ENCODE measurements around the gene NNT. TPM values are rescaled to one million over a fixed set of nuclear protein-coding genes. Genes with fewer than 3 reads are reported as not detected.
"Not testable (repeated sequence)": the region's sequence is repeated elsewhere in the genome, so short reads cannot be mapped to it uniquely, and the experiment has no call there.

NNT gene
- total RNA-seq, 1 donor from 2014 or later, result 80.4 TPM

DNA sequence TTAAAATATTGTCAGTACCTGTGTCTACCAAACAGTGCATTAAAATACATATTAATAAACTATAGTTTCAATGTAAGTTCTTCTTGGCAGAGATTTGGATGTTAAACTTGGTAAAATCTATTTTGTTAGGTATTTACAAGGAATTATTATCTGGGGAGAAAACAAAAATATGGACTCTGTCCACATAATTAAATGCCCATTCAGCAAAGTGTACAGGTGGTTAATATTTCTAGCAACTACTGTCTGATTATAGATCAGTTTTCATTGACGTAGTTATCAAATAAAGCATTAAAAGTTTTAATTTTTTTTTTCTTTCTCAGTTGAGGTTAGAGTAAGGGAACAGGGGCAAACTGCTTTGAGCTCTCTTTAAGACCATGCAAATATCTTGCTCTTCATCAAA is 88.9 kb downstream of the NNT start:
- peaks cover 9% of the 10 kb centered on the region for H3K9me3 Mint-ChIP-seq
- TF ChIP-seq, protein P1, sequence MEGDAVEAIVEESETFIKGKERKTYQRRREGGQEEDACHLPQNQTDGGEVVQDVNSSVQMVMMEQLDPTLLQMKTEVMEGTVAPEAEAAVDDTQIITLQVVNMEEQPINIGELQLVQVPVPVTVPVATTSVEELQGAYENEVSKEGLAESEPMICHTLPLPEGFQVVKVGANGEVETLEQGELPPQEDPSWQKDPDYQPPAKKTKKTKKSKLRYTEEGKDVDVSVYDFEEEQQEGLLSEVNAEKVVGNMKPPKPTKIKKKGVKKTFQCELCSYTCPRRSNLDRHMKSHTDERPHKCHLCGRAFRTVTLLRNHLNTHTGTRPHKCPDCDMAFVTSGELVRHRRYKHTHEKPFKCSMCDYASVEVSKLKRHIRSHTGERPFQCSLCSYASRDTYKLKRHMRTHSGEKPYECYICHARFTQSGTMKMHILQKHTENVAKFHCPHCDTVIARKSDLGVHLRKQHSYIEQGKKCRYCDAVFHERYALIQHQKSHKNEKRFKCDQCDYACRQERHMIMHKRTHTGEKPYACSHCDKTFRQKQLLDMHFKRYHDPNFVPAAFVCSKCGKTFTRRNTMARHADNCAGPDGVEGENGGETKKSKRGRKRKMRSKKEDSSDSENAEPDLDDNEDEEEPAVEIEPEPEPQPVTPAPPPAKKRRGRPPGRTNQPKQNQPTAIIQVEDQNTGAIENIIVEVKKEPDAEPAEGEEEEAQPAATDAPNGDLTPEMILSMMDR (conservative IDR thresholded peaks at IDR 0.05), result no peak
- no peak overlapping the region for H3K27ac Mint-ChIP-seq
- H3K36me3 Mint-ChIP-seq, result peaks cover 37% of the 10 kb centered on the region
- H3K4me3 Mint-ChIP-seq, result no peak overlapping the region
- no peak for DNase-seq (ENCODE audit: extremely low spot score, unreplicated experiment)
- H3K27me3 Mint-ChIP-seq, result no peaks in the 10 kb centered on the region
- H3K4me1 Mint-ChIP-seq (ENCODE audit: unreplicated experiment), result no peaks in the 10 kb centered on the region

GRCh38 chr5:43693411-43693810 is 90.4 kb downstream of the NNT start:
- no peak overlapping the region for H3K27ac Mint-ChIP-seq
- DNase-seq (ENCODE audit: extremely low spot score, unreplicated experiment), result no peak
- peaks cover 41% of the 10 kb centered on the region for H3K36me3 Mint-ChIP-seq
- H3K27me3 Mint-ChIP-seq, result no peaks in the 10 kb centered on the region
- peaks cover 9% of the 10 kb centered on the region for H3K9me3 Mint-ChIP-seq
- H3K4me3 Mint-ChIP-seq, result no peak overlapping the region
- H3K4me1 Mint-ChIP-seq (ENCODE audit: unreplicated experiment), result no peaks in the 10 kb centered on the region
- TF ChIP-seq, protein P1 (conservative IDR thresholded peaks at IDR 0.05), result no peak

DNA sequence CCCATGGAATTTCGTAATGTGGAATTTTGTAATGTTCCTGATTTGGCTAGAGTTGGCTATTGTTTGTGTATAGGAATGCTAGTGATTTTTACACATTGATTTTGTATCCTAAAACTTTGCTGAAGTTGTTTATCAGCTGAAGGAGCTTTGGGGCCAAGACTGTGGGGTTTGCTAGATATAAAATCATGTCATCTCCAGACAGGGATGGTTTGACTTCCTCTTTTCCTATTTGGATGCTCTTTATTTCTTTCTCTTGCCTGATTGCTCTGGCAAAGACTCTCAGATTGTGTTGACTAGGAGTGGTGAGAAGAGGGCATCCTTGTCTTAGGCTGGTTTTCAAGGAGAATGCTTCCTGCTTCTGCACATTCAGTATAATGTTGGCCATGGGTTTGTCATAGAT is 91.0 kb downstream of the NNT start:
- TF ChIP-seq, protein P1 (conservative IDR thresholded peaks at IDR 0.05), result no peak
- Mint-ChIP-seq H3K9me3 (peaks cover 9% of the 10 kb centered on the region), H3K4me1 (ENCODE audit: unreplicated experiment) (no peaks in the 10 kb centered on the region), H3K4me3 (no peak overlapping the region), H3K27ac (no peak overlapping the region), H3K36me3 (peaks cover 41% of the 10 kb centered on the region), H3K27me3 (no peaks in the 10 kb centered on the region)
- DNase-seq (ENCODE audit: extremely low spot score, unreplicated experiment), result no peak

DNA sequence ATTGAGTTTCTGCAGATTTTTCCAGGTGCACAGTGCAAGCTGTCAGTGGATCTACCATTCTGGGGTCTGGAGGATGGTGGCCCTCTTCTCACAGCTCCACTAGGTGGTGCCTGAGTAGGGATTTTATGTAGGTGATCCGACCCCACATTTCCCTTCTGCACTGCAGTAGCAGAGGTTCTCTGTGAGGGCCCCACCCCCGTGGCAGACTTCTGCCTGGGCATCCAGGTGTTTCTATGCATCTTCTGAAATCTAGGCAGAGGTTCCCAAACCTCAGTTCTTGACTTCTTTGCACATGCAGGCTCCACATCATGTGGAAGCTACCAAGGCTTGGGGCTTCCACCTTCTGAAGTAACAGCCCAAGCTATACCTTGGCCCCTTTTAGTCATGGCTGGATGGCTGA is 93.5 kb downstream of the NNT start:
- not testable (repeated sequence) for H3K4me1 Mint-ChIP-seq (ENCODE audit: unreplicated experiment); H3K27me3 Mint-ChIP-seq; H3K4me3 Mint-ChIP-seq; DNase-seq (ENCODE audit: extremely low spot score, unreplicated experiment); H3K27ac Mint-ChIP-seq; H3K9me3 Mint-ChIP-seq
- H3K36me3 Mint-ChIP-seq, result peaks cover 40% of the 10 kb centered on the region

DNA sequence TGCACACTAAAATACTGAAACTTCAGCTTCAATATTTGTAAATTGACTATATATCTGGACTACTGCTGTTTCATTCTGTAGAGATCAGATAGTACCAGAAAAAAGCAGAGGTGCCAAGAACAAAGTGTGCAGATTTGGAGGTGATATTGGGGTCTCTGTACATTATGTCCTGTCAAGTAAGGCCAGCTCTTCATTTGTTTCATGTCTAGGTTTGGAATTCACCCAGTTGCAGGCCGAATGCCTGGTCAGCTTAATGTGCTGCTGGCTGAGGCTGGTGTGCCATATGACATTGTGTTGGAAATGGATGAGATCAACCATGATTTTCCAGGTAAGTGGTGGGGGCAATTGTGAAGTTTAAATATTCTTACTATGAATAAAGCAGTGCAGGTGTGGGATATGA is 96.9 kb downstream of the NNT start:
- H3K4me1 Mint-ChIP-seq (ENCODE audit: unreplicated experiment), result peaks cover 4% of the 10 kb centered on the region
- H3K4me3 Mint-ChIP-seq, result no peak overlapping the region
- no peak for DNase-seq (ENCODE audit: extremely low spot score, unreplicated experiment)
- H3K36me3 Mint-ChIP-seq, result peaks cover 30% of the 10 kb centered on the region
- TF ChIP-seq, protein P1 (conservative IDR thresholded peaks at IDR 0.05), result no peak
- no peaks in the 10 kb centered on the region for H3K27me3 Mint-ChIP-seq
- peaks cover 9% of the 10 kb centered on the region for H3K9me3 Mint-ChIP-seq
- no peak overlapping the region for H3K27ac Mint-ChIP-seq

- Mint-ChIP-seq H3K4me3 (no peak overlapping the region), H3K36me3 (peaks cover 28% of the 10 kb centered on the region), H3K9me3 (peaks cover 5% of the 10 kb centered on the region), H3K4me1 (ENCODE audit: unreplicated experiment) (peaks cover 4% of the 10 kb centered on the region), H3K27me3 (no peaks in the 10 kb centered on the region), H3K27ac (no peak overlapping the region)
- TF ChIP-seq, protein P1 (conservative IDR thresholded peaks at IDR 0.05), result no peak
- no peak for DNase-seq (ENCODE audit: extremely low spot score, unreplicated experiment)
These were observed 97.6 kb downstream of the NNT start for GRCh38 chr5:43700601-43701000.

Data from type B pancreatic cell (in vitro differentiated cells).